ENCODE measurements around the gene TAF5L. TPM values are rescaled to one million over a fixed set of nuclear protein-coding genes. Genes with fewer than 3 reads are reported as not detected.

The TAF5L gene
- total RNA-seq, 4 donors from 2014 or later = 20.5 to 30.4 (median 24.6) TPM

DNA sequence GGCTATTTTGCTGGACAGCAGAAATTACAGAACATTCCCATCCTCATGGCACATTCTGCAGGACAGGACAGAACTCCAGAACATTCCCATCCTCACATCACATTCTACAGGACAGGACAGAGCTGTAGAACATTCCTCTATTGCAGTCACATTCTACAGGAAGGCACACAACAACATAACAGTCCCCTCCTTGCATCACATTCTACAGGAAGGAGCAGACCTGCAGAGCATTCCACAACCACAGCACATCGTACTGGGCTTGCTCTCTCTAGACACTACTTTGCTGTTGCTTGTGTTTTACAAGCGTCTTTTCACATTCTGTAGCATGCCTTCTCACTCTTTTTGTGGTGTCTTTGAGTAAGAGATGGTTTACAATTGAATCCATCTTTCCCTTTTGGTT lies 40.6 kb downstream of the TAF5L start:
- H3K36me3 ChIP-seq = peaks cover 0 to 7% of the 10 kb centered on the region in 2 donors
- H3K9me3 ChIP-seq = no peaks in the 10 kb centered on the region
- no peak overlapping the region for H3K4me3 ChIP-seq
- H3K4me1 ChIP-seq = peaks cover 0 to 12% (median 8%) of the 10 kb centered on the region in 3 donors
- no peak overlapping the region for H3K27ac ChIP-seq
- H3K27me3 ChIP-seq = no peaks in the 10 kb centered on the region
- no peak for ATAC-seq
- WGBS, 2 donors (ENCODE audit: low coverage in 1 of 2) = 76 to 80% methylated on average over 1 to 2 of the region's 2 CpGs
- TF ChIP-seq POLR2AphosphoS5 (IDR thresholded peaks at IDR 0.05) = no peak
- TF ChIP-seq, protein P1, sequence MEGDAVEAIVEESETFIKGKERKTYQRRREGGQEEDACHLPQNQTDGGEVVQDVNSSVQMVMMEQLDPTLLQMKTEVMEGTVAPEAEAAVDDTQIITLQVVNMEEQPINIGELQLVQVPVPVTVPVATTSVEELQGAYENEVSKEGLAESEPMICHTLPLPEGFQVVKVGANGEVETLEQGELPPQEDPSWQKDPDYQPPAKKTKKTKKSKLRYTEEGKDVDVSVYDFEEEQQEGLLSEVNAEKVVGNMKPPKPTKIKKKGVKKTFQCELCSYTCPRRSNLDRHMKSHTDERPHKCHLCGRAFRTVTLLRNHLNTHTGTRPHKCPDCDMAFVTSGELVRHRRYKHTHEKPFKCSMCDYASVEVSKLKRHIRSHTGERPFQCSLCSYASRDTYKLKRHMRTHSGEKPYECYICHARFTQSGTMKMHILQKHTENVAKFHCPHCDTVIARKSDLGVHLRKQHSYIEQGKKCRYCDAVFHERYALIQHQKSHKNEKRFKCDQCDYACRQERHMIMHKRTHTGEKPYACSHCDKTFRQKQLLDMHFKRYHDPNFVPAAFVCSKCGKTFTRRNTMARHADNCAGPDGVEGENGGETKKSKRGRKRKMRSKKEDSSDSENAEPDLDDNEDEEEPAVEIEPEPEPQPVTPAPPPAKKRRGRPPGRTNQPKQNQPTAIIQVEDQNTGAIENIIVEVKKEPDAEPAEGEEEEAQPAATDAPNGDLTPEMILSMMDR (IDR thresholded peaks at IDR 0.05) = no peak
- no peak for TF ChIP-seq EP300 (IDR thresholded peaks at IDR 0.05)
- TF ChIP-seq POLR2A (IDR thresholded peaks at IDR 0.05) = no peak

DNA sequence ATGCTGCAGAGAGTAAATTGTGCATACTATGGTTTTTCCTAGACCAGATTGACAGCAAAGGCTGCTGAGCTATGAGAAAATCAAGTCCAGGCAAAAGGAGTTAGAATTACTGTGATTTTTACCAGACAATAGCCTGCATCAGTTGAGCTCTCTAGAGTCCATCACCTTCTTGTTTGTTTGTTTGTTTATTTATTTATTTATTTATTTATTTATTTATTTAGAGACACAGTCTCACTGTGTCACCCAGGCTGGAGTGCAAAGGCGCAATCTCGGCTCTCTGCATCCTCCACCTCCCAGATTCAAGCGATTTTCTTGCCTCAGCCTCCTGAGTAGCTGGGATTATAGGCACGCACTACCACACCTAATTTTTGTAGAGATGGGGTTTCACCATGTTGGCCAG lies 43.2 kb downstream of the TAF5L start:
- Histone ChIP-seq H3K27me3 (no peaks in the 10 kb centered on the region), H3K36me3 (no peaks in the 10 kb centered on the region), H3K4me3 (no peak overlapping the region), H3K4me1 (peaks cover 3 to 28% (median 16%) of the 10 kb centered on the region in 3 donors), H3K27ac (peak overlapping the region in 2 of 4 donors; percentile 53 to 57), H3K9me3 (no peaks in the 10 kb centered on the region)
- WGBS, 2 donors (ENCODE audit: low coverage in 1 of 2) = 98% methylated on average over 4 of the region's 4 CpGs; no CpG with 5 or more reads in 1 of the 2 donors
- TF ChIP-seq, protein P1 (IDR thresholded peaks at IDR 0.05) = no peak
- TF ChIP-seq POLR2AphosphoS5 (IDR thresholded peaks at IDR 0.05) (no peak), EP300 (IDR thresholded peaks at IDR 0.05) (no peak)
- ATAC-seq = no peak

DNA sequence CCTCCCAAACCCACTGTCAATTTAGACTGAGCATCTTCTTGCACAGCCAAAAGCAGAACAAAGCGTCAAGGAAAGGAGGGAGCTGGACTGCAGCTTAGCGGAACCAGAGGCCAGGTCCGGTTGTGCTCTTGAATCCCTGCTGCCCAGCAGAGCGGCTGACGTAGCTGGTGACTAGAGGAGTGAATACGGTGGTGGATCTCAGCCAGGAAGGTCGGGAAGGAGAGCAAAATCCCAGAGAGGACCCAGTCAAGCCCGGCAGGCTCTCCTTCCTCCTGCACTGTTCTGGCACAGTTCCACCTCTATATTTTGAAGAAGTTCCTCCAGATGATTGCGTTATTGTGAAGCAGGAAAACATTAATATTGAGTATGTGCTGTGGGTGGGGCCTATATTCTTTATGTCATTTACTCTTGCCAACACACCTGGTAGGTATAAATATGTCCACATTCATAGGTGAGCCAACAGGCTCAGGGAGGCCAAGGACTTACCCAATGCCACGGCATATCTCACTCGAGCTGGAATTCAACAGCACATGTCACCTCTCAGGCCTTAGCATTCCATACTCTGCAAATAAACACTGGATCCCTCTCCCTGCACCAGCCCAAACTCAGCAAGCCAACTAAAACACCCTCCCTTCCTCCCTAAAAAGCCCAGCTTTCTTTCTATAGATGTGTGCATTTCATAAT lies 43.8 kb downstream of the TAF5L start:
- H3K27me3 ChIP-seq = no peaks in the 10 kb centered on the region
- WGBS, 2 donors (ENCODE audit: low coverage in 1 of 2) = 20 to 35% methylated on average over 7 of the region's 11 CpGs
- peaks cover 3 to 28% (median 16%) of the 10 kb centered on the region in 3 donors for H3K4me1 ChIP-seq
- TF ChIP-seq POLR2A (IDR thresholded peaks at IDR 0.05) = no peak
- no peak for TF ChIP-seq EP300 (IDR thresholded peaks at IDR 0.05)
- TF ChIP-seq, protein P1 (IDR thresholded peaks at IDR 0.05) = no peak
- no peak for TF ChIP-seq POLR2AphosphoS5 (IDR thresholded peaks at IDR 0.05)
- peak overlapping the region in 3 of 4 donors; percentile 4 to 57 (median 53) for H3K27ac ChIP-seq
- no peaks in the 10 kb centered on the region for H3K36me3 ChIP-seq
- peak; percentile 58 for ATAC-seq
- H3K4me3 ChIP-seq = no peak overlapping the region
- no peaks in the 10 kb centered on the region for H3K9me3 ChIP-seq

DNA sequence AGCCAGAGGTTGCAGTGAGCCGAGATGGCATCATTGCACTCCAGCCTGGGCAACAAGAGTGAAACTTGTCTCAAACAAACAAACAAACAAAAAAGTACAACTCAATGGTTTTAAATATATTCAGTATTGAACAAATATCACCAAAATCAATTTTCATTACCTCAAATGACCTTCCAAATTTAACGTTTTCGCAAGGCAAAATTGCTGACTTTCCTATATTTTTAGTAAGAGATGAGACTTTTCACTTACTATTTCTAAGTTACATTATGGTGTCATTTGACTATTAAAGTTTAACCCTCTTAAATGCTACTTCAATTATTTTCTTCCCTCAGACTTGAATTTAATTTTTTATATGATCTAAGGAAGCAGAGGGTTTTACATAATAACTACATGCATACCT lies 44.4 kb downstream of the TAF5L start:
- TF ChIP-seq EP300 (IDR thresholded peaks at IDR 0.05) (no peak), POLR2AphosphoS5 (IDR thresholded peaks at IDR 0.05) (no peak), POLR2A (IDR thresholded peaks at IDR 0.05) (no peak)
- TF ChIP-seq, protein P1 (IDR thresholded peaks at IDR 0.05) = no peak
- peaks cover 3 to 28% (median 16%) of the 10 kb centered on the region in 3 donors for H3K4me1 ChIP-seq
- H3K36me3 ChIP-seq = no peaks in the 10 kb centered on the region
- 84 to 87% methylated on average over 3 of the region's 3 CpGs for WGBS, 2 donors (ENCODE audit: low coverage in 1 of 2)
- ATAC-seq = no peak
- H3K27ac ChIP-seq = peak overlapping the region in 2 of 4 donors; percentile 53 to 57
- H3K27me3 ChIP-seq = no peaks in the 10 kb centered on the region
- H3K9me3 ChIP-seq = no peaks in the 10 kb centered on the region
- no peak overlapping the region for H3K4me3 ChIP-seq

Measured in gastroesophageal sphincter (tissue), 4 donors.